GM19397 (cell line): ENCODE measurements around the gene INTS3.
A peak's percentile ranks its signal among the peaks of the same experiment; 100 is the strongest.
"Not testable (repeated sequence)": the region's sequence is repeated elsewhere in the genome, so short reads cannot be mapped to it uniquely, and the experiment has no call there.

Experiments
- ATAC-seq: cut with Tn5 transposase; IDR thresholded peaks from one replicate; pipeline ENCODE4 v1.9.1; 2021; ENCODE audit warnings: mild to moderate bottlenecking, moderate library complexity; ENCODE audit not compliant: unreplicated experiment

The INTS3 gene

DNA sequence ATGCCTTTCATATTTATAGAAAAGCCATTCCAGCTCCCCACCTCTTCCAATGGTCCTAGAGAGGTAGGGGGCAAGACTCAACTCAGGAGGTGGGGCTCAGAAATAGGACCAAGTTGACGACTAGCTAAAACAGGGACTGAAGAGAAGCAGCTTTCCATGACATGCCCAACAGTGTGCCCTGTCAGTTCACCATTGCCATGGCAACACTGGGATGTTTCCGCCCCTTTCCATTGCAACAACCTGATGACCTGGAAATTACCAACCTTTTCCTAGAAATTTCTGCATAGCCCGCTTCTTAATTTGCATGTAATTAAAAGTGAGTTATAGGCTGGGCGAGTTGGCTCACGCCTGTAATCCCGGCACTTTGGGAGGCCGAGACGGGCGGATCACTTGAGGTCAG is 22.4 kb upstream of the INTS3 start:
- ATAC-seq, result no peak

DNA sequence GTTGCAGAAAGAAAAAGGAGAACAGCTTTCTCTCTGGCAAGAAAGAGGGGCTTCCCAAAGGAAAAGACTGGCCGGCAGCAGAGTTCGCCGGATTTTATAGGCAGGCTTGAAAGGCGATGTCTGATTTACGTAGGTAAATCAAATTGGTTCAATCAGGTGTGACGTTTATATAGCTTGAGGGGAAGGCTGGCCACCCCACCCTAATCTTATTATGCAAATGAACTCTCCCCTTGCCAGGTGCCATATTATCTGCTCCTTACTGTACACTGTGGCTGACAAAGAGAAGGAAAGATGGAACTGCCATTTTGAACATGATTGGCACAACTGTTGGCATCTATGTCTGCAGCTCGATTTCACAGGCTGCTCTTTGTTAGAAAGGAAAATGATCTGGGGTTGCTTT is 16.8 kb upstream of the INTS3 start:
- no peak for ATAC-seq

DNA sequence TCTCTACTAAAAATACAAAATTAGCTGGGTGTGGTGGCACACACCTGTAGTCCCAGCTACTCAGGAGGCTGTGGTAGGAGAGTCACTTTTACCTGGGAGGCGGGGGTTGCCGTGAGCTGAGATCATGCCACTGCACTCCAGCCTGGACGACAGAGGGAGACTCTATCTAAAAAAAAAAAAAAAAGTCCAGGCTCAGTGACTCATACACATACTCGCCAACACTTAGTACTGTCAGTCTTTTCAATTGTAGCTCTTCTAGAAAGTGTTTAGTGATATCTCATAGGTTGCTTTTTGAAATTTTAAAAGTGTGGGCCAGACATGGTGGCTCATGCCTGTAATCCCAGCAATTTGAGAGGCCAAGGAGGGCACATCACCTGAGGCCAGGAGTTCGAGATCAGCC is 11.6 kb upstream of the INTS3 start:
- not testable (repeated sequence) for ATAC-seq

DNA sequence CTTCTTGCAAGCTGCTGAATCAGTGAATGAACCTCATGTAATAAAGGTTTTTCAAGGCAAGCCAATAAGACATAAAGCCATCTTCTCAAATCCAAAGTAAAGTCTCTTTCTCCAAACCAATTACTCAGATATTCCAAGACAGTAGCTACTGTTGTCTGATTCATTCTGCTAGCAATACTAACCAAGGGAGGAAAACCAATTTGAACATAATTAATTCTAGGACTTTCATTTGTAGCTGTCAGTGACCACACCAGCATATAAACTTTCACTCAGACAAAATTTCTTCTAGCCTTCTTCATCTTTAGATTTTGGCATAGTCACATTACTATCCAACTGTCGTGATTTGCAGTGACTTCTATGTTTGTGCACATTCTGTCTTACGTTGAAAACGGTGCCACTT is 10.5 kb upstream of the INTS3 start:
- no peak for ATAC-seq

DNA sequence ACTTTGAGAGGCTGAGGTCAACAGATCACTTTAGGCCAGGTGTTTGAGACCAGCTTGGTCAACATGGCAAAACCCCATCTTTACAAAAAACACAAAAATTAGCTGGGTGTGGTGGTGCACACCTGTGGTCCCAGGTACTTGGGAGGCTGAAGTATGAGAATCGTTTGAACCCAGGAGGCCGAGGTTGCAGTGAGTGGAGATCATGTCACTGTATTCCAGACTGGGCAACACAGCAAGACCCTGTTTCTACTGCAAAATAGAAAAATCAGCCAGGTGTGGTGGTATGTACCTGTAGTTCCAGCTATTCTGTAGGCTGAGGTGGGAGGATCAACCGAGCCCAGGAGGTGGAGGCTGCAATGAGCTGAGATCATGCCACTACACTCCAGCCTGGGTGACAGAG is 4.2 kb upstream of the INTS3 start:
- ATAC-seq, result no peak

DNA sequence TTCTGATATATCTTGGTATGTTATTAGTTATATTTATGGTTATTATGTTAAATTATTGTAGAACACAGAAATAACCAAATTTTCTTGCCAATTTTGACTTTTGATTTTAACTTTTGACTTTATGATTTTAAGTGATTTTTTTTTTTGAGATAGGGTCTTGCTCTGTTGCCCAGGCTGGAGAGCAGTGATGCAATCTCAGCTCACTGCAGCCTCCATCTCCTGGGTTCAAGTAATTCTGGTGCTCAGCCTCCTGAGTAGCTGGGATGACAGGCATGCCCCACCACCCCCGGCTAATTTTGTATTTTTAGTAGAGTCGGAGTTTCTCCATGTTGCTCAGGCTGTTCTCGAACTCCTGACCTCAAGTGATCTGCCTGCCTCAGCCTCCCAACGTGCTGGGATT is 3.2 kb upstream of the INTS3 start:
- not testable (repeated sequence) for ATAC-seq

DNA sequence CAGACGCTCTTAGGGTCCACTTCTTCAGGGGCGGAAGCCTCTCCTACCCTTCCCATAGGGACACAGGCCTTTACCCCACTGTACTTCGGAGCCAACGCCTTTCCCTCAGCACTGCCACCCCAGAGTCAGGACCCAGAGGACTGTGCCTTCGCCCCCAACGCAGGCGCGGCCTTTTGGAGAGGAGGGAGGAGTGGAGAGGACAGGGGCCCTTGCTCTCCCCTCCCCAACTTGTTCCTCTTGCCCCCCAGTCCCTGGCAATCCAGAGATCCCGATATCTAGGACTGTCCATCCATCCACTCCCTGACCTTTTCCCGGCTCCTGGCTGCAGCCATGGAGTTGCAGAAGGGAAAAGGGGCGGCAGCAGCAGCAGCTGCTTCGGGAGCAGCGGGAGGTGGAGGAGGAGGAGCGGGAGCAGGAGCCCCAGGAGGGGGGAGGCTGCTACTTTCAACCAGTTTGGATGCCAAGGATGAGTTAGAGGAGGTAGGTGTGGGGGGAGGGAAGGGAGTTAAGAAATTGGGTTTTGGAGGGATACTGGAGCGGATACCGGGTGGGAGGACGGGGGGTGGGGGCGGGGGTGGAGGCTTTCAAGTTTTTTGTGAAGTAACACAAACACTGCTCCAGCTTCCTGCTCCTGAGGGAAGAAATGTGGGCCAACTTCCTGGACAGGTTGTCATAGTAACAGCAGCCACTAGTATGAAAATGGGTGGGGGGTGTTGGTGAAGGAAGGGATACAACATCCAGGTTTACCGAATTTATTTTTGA is 636 bp downstream of the INTS3 start:
- ATAC-seq, result no peak

DNA sequence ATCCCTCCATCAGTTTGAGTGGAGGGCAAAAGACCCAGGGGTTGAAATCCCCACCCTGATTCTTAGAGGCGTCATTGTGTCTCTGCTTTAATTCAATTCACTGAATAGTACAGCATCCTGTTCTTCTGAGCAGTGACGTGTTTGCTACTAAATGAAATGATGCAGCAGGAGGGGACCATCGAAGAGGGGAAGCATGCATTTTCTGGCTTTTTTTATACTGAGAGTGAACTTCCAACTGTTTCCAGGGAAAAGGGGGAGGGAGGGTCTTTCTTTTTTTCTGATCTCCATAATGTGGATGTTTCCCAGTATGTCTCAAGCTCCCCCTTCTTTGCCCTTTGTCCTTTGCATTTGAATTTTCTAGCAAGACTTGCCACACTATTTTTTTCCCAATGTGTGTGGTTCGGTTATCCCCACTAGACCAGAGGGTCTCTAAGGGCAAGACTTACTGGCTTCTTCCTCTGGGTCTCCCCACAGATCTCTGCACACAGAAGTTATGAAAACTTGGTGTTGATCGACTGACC is 2.7 kb downstream of the INTS3 start:
- ATAC-seq, result no peak

DNA sequence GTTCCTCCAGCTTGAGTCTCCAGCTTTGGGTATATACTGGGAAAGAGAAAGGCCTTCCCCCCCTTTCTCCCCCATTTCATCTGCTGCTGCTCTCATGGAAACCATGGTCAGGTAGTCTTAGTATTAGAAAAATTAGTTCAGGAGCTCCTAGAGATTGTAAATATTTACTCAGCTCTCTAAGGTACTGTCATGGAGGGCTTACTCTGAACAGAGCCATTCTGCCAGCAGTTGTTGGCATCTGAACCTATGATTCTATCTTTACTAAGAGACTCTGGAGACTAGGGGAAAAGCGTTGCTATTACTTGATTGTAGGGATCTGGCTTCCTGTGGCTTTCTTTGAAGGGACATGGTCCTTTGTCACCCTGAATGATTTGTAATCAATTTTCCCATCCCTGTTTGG is 6.1 kb downstream of the INTS3 start:
- ATAC-seq, result no peak

DNA sequence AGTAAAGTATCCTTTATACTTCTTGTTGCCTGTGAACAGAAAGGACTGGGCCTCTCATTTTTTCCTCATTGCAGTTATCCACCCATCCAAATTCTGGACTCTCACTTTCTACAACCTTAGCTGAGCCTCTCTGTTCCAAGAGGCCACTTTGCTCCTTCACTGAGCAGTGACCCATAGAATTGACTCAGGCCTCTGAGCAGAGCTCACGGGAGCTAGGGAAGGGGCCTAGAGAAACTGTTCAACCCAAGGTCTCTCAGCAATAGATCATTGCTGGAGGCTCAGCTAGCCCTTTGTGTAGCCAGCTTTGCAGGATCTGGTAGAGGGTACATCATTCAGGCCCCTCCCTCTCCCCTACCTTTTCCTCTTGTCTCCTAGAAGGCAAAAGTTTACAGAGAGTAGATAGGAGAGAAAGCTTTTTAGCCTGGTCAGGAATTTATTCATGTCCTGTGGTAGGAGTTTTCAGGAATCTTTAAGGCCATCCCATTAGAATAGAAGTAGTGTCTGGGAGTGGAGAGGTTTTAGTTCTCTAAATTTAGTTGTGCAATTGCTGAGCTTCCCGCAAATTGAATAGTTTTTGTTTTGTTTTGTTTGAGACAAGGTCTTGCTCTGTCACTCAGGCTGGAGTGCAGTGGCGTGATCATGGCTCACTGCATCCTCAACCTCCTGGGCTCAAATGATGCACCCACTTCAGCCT is 6.7 kb downstream of the INTS3 start:
- ATAC-seq, result no peak

DNA sequence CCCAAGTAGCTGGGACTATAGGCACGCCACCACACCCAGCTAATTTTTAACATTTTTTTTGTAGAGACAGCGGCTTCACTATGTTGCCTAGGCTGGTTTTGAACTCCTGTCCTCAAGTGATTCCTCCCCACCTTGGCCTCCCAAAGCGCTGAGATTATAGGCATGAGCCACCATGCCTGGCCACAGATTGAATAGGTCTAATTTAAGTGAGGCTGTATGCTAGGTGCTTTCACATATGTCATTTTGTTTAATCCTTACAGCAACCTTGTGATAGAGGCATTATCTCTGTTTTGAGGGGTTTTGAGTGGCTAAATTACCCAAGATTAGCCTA is 7.2 kb downstream of the INTS3 start:
- no peak for ATAC-seq

DNA sequence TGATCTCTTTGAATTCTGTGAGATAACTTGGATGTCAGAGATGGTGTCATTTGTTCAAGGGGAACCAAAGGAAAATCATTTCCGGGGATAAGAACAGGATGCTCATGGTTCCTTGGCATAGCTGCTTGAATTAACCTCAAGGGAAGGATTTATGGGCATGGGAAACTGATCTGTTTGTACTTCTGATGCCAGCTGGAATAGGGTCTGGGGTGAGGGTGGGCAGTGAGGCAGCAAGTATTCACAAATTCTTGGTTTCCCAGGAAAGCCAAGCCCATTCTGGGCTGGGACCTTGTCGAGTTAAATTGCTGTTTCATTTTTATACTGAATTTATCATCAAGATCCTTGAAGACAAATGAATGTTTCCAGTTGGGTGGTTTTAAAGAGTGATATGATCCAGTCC is 14.1 kb downstream of the INTS3 start:
- no peak for ATAC-seq

DNA sequence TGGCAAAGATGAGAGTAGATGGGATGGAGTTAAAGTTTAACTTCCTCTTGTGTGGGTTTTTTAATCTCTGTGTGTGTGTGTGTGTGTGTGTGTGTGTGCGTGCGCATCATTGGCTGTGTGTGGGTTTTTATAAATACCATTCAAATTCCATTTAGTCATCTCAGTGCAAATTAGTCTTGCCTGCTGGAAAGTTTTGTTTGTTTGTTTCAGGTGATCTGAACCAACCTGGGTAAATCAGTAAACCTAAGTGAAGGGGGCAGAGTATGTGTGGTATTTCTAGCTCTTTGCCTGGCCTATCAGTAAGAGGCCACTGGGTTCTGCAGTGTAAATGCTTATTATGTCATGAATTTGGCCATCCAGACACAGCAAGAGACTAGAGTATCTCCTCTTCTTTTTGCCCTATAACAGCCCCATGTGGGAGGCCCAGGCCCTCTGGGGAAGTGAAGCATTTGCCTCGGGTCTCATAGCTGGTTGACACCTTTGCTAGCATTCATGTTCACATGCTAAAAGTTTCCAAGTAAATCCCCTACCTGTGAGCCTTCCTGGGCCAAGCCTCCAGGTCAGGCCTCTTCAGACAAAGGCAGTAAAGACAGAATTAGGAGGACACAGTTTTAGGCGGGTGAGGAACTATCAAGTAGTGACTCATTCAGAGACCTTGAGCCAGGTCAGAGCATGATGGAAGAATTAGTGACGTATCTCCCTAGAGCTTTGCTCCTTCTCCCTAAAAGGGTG is 14.7 kb downstream of the INTS3 start:
- ATAC-seq, result peak; percentile 59

DNA sequence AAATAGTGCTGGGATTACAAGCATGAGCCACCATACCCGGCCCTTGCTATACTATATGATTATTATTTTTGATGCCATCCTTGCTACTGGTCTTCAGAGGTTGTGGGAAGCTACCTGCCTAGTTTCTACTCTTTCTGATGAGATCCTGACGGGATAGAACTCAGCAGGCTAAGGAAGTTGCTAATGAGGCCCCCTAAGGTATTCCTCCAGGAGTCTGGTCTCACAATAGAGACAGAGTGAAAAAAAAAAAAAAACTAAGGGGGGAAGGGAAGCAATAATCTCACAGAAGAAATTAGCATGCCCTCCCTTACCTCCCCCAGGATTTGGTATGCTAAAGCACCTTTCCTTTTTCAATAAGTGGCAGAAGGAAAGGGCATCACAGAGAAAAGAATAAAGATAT is 17.6 kb downstream of the INTS3 start:
- ATAC-seq, result no peak

DNA sequence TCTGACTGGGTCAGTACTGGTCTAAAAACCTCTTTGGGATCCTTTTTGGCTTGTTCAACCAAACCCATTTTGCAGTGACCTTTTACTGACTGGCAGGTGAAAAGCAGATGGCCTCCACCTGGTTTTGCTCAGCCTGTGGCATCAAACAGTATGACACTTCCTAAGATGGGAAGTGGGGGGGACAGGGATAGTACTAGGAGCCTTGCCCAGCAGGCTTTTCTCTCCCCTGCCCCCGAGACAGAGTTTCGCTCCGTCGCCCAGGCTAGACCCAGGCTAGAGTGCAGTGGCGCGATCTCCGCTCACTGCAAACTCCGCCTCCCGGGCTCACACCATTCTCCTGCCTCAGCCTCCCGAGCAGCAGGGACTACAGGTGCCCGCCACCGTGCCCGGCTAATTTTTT is 18.3 kb downstream of the INTS3 start:
- no peak for ATAC-seq

DNA sequence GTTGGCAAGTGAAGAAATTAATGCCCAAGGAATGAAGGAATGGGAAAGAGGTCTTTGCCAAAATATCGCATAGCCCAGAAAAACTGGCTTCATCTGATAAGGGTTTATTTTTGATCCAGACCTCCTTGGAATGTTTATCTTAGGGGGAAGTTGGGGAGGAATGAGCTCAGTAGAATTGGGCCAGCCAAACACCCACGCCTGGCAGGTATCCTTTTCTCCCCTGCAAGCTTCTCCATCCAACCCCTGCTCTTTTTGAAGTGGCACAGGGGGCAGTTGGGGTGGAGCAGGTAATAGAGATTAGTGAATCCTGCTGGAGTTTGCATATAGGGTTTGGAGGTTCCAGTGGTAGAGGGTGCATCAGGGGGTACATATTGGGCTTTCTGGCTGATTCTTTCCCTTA is 21.1 kb downstream of the INTS3 start:
- ATAC-seq, result no peak

DNA sequence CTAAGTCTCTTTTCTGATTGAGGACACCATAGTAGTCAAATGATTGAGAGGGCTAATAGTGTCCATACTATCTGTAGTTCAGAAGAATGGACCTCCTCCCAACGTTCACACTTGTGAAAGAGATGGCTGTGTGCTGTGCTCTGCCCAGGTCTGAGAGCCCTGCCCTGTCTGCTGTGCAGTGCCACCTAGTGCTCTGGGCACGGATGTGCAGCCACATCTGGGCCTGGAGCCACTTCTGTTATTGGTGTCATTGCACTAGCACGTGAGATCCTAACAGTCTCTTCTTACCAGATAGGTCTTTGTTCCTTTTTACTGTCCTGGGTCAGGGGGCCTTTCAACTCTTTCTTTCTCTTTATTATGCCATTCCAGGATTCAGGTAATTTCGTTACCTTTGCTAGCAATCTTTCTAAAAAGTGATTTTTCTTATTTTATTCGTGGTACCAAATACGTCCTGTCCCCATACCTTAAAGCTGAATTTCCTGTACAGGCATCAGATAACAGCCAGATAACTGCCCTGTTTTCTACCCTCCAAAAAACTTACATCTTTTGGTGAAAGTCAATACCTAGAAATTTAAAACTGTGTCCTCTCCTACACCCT is 21.7 kb downstream of the INTS3 start:
- ATAC-seq, result no peak

DNA sequence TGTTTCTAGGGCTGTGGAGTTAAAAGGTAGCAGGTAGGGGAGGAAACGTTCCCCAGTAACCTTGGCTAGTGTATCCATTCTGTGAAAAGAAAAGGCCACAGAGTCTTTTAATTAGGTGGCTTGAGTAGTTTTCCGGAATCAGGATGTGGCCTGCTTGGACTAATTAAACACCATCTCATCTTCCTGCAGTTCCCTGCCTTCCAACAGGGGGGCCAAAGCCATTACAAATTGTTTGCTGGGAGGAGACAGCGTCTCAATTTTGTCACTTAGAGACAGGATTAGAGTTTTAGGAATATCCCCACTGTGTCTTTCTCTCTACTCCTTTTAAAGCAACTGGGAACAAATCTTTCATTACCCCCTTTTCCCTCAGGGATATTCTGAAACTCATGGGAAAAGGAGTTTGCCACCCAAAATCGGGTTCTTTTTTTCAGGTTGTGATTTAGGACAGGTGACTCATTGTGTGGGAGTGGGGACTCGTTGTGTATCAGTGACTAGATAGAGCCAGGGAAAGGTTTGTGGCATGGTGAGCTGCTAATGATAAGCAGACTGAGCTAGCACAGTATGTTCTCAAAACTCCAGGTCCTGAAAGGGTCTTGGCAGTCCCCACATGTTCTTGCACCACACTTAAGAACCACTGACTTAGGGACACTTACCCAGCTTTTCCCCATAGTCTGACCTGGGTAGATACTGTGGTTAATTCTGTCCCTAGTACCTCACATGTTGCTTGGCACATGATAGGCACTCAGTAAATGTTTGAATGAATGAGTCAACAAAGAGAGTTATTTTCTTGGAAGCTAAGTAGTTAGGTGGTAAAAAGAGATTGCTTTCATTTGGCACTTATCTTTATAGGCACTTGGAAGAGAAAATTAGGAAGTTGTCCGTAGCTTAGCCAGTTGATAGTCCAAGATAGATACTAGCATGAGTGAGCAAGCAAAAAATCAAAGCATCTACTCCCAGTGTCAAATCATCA is 22.5 kb downstream of the INTS3 start:
- no peak for ATAC-seq

DNA sequence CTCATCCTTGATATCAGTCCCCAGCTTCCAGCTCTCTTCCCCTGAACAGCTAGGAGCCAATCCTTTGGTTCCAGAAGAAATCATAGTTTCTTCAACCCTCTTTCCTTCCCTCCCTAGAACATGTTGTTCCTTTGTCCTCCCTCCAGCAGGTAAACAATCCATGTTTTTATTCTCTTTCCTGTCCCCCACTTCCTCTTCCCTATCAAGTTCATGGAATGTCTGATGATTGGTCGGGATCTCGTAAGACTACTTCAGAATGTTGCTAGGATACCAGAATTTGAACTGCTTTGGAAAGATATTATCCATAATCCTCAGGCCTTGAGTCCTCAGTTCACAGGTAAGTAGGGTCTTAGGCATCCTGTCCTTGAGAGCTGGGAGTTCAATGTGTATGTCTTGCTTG is 24.2 kb downstream of the INTS3 start:
- ATAC-seq, result no peak

DNA sequence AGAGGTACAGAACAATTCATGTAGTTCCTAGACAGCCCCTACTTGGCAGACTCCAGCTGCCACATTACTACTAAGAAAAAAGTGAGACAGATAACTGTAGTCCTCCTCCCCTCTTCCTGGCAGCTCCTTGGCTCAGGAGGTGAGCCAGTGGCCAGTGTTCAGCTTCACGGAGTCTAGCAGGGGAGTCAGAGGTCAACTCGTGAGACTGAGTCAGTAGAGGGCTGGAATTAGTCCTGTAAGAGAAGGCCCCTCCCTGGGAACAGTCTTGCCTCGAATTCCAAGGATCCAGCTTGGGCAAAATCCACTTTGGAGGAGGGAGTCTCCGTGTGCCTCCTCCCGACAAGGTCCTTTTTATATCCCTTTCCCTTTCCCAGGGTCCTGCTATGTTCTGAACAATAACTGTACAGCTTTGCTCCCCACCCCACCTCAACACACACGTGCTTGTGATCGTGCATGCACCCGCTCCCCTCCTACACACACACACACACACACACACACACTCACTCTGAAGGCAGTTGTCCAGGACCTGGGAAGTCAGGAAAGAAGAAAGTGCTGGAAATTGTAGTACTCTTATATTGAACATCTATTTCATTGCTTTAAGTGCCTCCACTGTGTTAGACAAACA is 24.8 kb downstream of the INTS3 start:
- ATAC-seq, result no peak
